Mesenchymal stem cell (in vitro differentiated cells and primary cell): Measurements from ENCODE around the gene ABCA3.
"Not testable (repeated sequence)": the region's sequence is repeated elsewhere in the genome, so short reads cannot be mapped to it uniquely, and the experiment has no call there.

Experiments used
- DNase-seq: peaks from one replicate; pipeline ENCODE4 v3.0.0-alpha.2; 2013
- H2AFZ ChIP-seq: one replicate; pipeline ENCODE4 v1.6.1; 2013; ENCODE audit warnings: low read depth, mild to moderate bottlenecking, control low read depth, inconsistent platforms, low read length, moderate library complexity
- H2AK5ac ChIP-seq: 2 replicates; pipeline ENCODE4 v1.6.1; 2013; ENCODE audit warnings: low read length, moderate library complexity, mild to moderate bottlenecking, inconsistent platforms; ENCODE audit not compliant: severe bottlenecking
- H2BK120ac ChIP-seq: one replicate; pipeline ENCODE4 v1.6.1; 2013; ENCODE audit warnings: low read depth, mild to moderate bottlenecking, inconsistent platforms, low read length, moderate library complexity
- H2BK12ac ChIP-seq, 2 experiments: one replicate each; pipeline ENCODE4 v1.6.1; 2013; ENCODE audit warnings: inconsistent platforms in 2 of 2, low read length in 2 of 2, mild to moderate bottlenecking in 2 of 2, moderate library complexity in 2 of 2, control low read depth in 1 of 2
- H2BK15ac ChIP-seq: one replicate; pipeline ENCODE4 v1.6.1; 2013; ENCODE audit warnings: mild to moderate bottlenecking, low read depth, inconsistent platforms; ENCODE audit not compliant: poor library complexity, severe bottlenecking
- H2BK5ac ChIP-seq: 2 replicates; pipeline ENCODE4 v1.6.1; 2013; ENCODE audit warnings: low read depth, mild to moderate bottlenecking, low read length, control low read depth, inconsistent platforms; ENCODE audit not compliant: poor library complexity, severe bottlenecking
- H3K14ac ChIP-seq, 2 experiments: one replicate each; pipeline ENCODE4 v1.6.1; 2013; ENCODE audit warnings: inconsistent platforms in 2 of 2, low read length in 2 of 2, control low read depth in 1 of 2, mild to moderate bottlenecking in 1 of 2, moderate library complexity in 1 of 2
- H3K18ac ChIP-seq, 2 experiments: one replicate each; pipeline ENCODE4 v1.6.1; 2013; ENCODE audit warnings: inconsistent platforms in 2 of 2, low read length in 2 of 2, control low read depth in 1 of 2, low read depth in 1 of 2, mild to moderate bottlenecking in 1 of 2
- H3K23ac ChIP-seq, 2 experiments: one replicate each; pipeline ENCODE4 v1.6.1; 2013; ENCODE audit warnings: inconsistent platforms in 2 of 2, low read length in 2 of 2, mild to moderate bottlenecking in 2 of 2, moderate library complexity in 2 of 2, control low read depth in 1 of 2
- H3K27ac ChIP-seq: 2 replicates; pipeline ENCODE4 v1.5.1; 2013; ENCODE audit warnings: mild to moderate bottlenecking, moderate library complexity, low read length, control low read depth, inconsistent platforms; ENCODE audit not compliant: poor library complexity, severe bottlenecking
- H3K27me3 ChIP-seq, 2 experiments: 2 replicates each; pipeline versions ENCODE4 v1.6.1 to v1.7.0; 2013; ENCODE audit warnings: low read length in 2 of 2, mild to moderate bottlenecking in 2 of 2, moderate library complexity in 2 of 2, control low read depth in 1 of 2, inconsistent platforms in 1 of 2; ENCODE audit not compliant: control insufficient read depth in 1 of 2, insufficient read depth in 1 of 2
- H3K36me3 ChIP-seq, 2 experiments: 2 replicates each; pipeline versions ENCODE4 v1.6.1 to v1.7.0; 2013; ENCODE audit warnings: low read length in 2 of 2, control low read depth in 1 of 2, inconsistent platforms in 1 of 2, low read depth in 1 of 2, mild to moderate bottlenecking in 1 of 2; ENCODE audit not compliant: insufficient read depth in 2 of 2, control insufficient read depth in 1 of 2
- H3K4ac ChIP-seq, 2 experiments: one replicate each; pipeline ENCODE4 v1.6.1; 2013; ENCODE audit warnings: inconsistent platforms in 2 of 2, low read length in 2 of 2, mild to moderate bottlenecking in 2 of 2, moderate library complexity in 2 of 2, control low read depth in 1 of 2, low read depth in 1 of 2
- H3K4me1 ChIP-seq: 2 replicates; pipeline ENCODE4 v1.6.1; 2013; ENCODE audit warnings: low read depth, low read length, control low read depth; ENCODE audit not compliant: control insufficient read depth, insufficient read depth
- H3K4me2 ChIP-seq: 2 replicates; pipeline ENCODE4 v1.6.1; 2013; ENCODE audit warnings: low read length, mild to moderate bottlenecking, inconsistent platforms; ENCODE audit not compliant: poor library complexity, severe bottlenecking
- H3K4me3 ChIP-seq, 2 experiments: 2 replicates each; pipeline versions ENCODE4 v1.5.1 to v1.7.0; 2013; ENCODE audit warnings: low read length in 2 of 2, mild to moderate bottlenecking in 2 of 2, control low read depth in 1 of 2, low read depth in 1 of 2; ENCODE audit not compliant: insufficient read depth in 1 of 2
- H3K79me1 ChIP-seq: replicated peaks from 2 replicates; pipeline ENCODE4 v1.6.1; 2013; ENCODE audit warnings: mild to moderate bottlenecking, control low read depth, low read length, inconsistent platforms; ENCODE audit not compliant: poor library complexity, severe bottlenecking
- H3K9ac ChIP-seq: 2 replicates; pipeline ENCODE4 v1.7.0; 2013; ENCODE audit warnings: mild to moderate bottlenecking, low read length, moderate library complexity
- H3K9me3 ChIP-seq: 2 replicates; pipeline ENCODE4 v1.7.0; 2013; ENCODE audit warnings: mild to moderate bottlenecking, low read length; ENCODE audit not compliant: control insufficient read depth
- H4K8ac ChIP-seq: one replicate; pipeline ENCODE4 v1.6.1; 2013; ENCODE audit warnings: inconsistent platforms, mild to moderate bottlenecking, low read length, moderate library complexity
- H4K91ac ChIP-seq: one replicate; pipeline ENCODE4 v1.6.1; 2013; ENCODE audit warnings: mild to moderate bottlenecking, low read length, inconsistent platforms
- WGBS: methylation state at CpG from one replicate; pipeline ENCODE4 v1.1.7; 2013; ENCODE audit warnings: mixed read lengths; 5-methylcytosine and 5-hydroxymethylcytosine counted together

The ABCA3 gene

GRCh38 chr16:2243031-2243528 is 97.4 kb downstream of the ABCA3 start:
- H3K4me3 ChIP-seq = no peak overlapping the region
- no peaks in the 10 kb centered on the region for H3K9me3 ChIP-seq
- no peak overlapping the region for H3K23ac ChIP-seq
- no peak for DNase-seq
- no peak overlapping the region for H2BK5ac ChIP-seq
- H3K27me3 ChIP-seq = no peaks in the 10 kb centered on the region
- H3K18ac ChIP-seq = no peak overlapping the region
- H3K14ac ChIP-seq = no peak overlapping the region
- H3K4ac ChIP-seq = no peak overlapping the region
- no peak overlapping the region for H3K27ac ChIP-seq
- peaks cover 52 to 59% of the 10 kb centered on the region in 2 experiments for H3K36me3 ChIP-seq
- H4K91ac ChIP-seq = no peak overlapping the region
- WGBS = 96% methylated on average over 19 of the region's 19 CpGs
- H2AFZ ChIP-seq = no peak overlapping the region
- no peak overlapping the region for H2AK5ac ChIP-seq
- H3K4me2 ChIP-seq = no peak overlapping the region
- peaks cover 2% of the 10 kb centered on the region for H3K4me1 ChIP-seq
- H2BK12ac ChIP-seq = no peak overlapping the region
- H3K9ac ChIP-seq = no peak overlapping the region
- H2BK15ac ChIP-seq = no peak overlapping the region
- peaks cover 24% of the 10 kb centered on the region for H3K79me1 ChIP-seq
- H2BK120ac ChIP-seq = no peak overlapping the region
- no peak overlapping the region for H4K8ac ChIP-seq

- Histone ChIP-seq H3K27ac (no peak overlapping the region), H2AFZ (no peak overlapping the region), H3K4ac (no peak overlapping the region), H3K9ac (no peak overlapping the region), H2BK15ac (no peak overlapping the region), H3K23ac (no peak overlapping the region), H2BK5ac (no peak overlapping the region), H3K4me3 (no peak overlapping the region), H2BK120ac (no peak overlapping the region), H2AK5ac (no peak overlapping the region), H3K18ac (no peak overlapping the region), H3K27me3 (peaks cover 0 to 4% of the 10 kb centered on the region in 2 experiments), H3K4me1 (peaks cover 5% of the 10 kb centered on the region), H3K4me2 (no peak overlapping the region), H3K36me3 (peaks cover 52 to 64% of the 10 kb centered on the region in 2 experiments), H4K8ac (no peak overlapping the region), H3K14ac (no peak overlapping the region), H4K91ac (no peak overlapping the region), H3K9me3 (no peaks in the 10 kb centered on the region), H3K79me1 (peaks cover 24% of the 10 kb centered on the region), H2BK12ac (no peak overlapping the region)
- WGBS = 93% methylated on average over 11 of the region's 11 CpGs
- no peak for DNase-seq
Measured at GRCh38 chr16:2242598-2242997, 97.9 kb downstream of the ABCA3 start.

- H3K4me2 ChIP-seq, H2BK5ac ChIP-seq, H2AFZ ChIP-seq, H3K9me3 ChIP-seq, H3K9ac ChIP-seq, H3K18ac ChIP-seq, H2BK120ac ChIP-seq, H3K14ac ChIP-seq, H3K4me3 ChIP-seq, H2AK5ac ChIP-seq, H3K27ac ChIP-seq, H3K4ac ChIP-seq, H2BK15ac ChIP-seq, H4K91ac ChIP-seq, H2BK12ac ChIP-seq, H4K8ac ChIP-seq, H3K23ac ChIP-seq, DNase-seq: not testable (repeated sequence)
- Histone ChIP-seq H3K79me1 (peaks cover 15% of the 10 kb centered on the region), H3K4me1 (peaks cover 22% of the 10 kb centered on the region), H3K27me3 (peaks cover 3 to 18% of the 10 kb centered on the region in 2 experiments), H3K36me3 (peaks cover 43 to 72% of the 10 kb centered on the region in 2 experiments)
- WGBS = 94% methylated on average over 8 of the region's 9 CpGs
Measured at GRCh38 chr16:2240331-2240730, 100.2 kb downstream of the ABCA3 start.

DNA sequence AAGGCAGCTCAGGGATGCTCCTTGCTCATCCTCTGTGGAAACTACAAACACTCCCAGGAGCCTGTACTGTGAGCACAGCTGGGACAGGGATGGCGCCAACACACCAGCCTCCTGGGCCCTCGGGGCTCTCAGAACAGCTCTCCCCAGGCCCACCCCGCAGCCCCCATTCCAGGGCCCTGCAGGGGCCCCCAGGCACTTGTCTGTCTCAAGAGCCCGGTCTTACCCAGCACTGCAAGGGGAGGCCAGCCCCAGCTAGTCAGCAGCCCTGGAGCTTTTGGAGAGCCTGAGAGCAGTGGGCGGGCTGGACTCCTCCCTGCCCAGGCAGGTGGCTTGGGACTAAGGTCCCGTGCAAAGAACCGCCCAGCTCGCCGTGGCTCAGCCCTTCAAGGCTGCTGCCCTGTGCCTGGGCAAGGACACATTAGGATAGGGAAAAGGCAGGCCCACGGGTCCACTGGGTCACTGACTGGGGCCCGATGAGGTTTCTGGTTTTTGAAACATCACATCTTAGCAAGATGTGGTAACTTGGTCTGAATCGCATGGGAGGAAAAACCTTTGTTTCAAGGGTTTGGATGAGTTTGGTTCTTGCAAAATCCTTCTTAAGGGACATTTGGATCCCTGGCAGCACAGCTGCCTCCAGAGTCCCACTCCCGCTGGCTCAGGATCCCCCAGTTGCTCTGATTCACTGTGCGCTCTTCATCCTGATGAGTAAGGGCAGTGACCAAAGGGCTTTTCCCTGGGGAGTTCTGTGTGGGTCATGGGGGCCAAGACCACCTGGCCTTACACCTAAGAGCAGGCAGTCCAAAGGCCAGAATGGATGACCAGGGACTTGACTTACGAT is 101.5 kb downstream of the ABCA3 start:
- H4K8ac ChIP-seq = no peak overlapping the region
- 81% methylated on average over 15 of the region's 15 CpGs for WGBS
- no peak overlapping the region for H4K91ac ChIP-seq
- peaks cover 42 to 72% of the 10 kb centered on the region in 2 experiments for H3K36me3 ChIP-seq
- H3K18ac ChIP-seq = no peak overlapping the region
- no peak overlapping the region for H3K4me3 ChIP-seq
- no peak overlapping the region for H3K4ac ChIP-seq
- no peak overlapping the region for H2BK15ac ChIP-seq
- no peak overlapping the region for H2AK5ac ChIP-seq
- H2BK120ac ChIP-seq = no peak overlapping the region
- no peak overlapping the region for H3K4me2 ChIP-seq
- no peaks in the 10 kb centered on the region for H3K9me3 ChIP-seq
- H3K79me1 ChIP-seq = peaks cover 7% of the 10 kb centered on the region
- H3K9ac ChIP-seq = no peak overlapping the region
- DNase-seq = no peak
- H3K23ac ChIP-seq = no peak overlapping the region
- no peak overlapping the region for H2BK12ac ChIP-seq
- H2BK5ac ChIP-seq = no peak overlapping the region
- no peak overlapping the region for H3K14ac ChIP-seq
- H3K27me3 ChIP-seq = peaks cover 3 to 18% of the 10 kb centered on the region in 2 experiments
- no peak overlapping the region for H2AFZ ChIP-seq
- no peak overlapping the region for H3K27ac ChIP-seq
- peaks cover 20% of the 10 kb centered on the region for H3K4me1 ChIP-seq
